Esophagus squamous epithelium (tissue), 4 donors: Measurements from ENCODE around the gene MYPOP.

ENCODE experiments used
- CTCF ChIP-seq, 6 experiments: fragments of 450-650 bp in 4 of 6; fragments of 200-600 bp in 2 of 6; sonication (generic) in 2 of 6; IDR thresholded peaks; one replicate each; pipeline ENCODE4 v1.5.1; 2016 to 2019; ENCODE audit warnings: antibody characterized with exemption in 6 of 6, mild to moderate bottlenecking in 4 of 6, moderate library complexity in 4 of 6
- POLR2A ChIP-seq, 4 donors: fragments of 450-650 bp; IDR thresholded peaks; one replicate each; pipeline ENCODE4 v1.6.1; 2017; ENCODE audit warnings: antibody characterized with exemption in 4 of 4, mild to moderate bottlenecking in 4 of 4, moderate library complexity in 3 of 4

- no peak for TF ChIP-seq POLR2A (IDR thresholded peaks at IDR 0.05)
- TF ChIP-seq CTCF (IDR thresholded peaks at IDR 0.05): no peak
These were observed 23.4 kb downstream of the MYPOP start for GRCh38 chr19:45879055-45879454.
